Tibial nerve (tissue), 4 donors: ENCODE data around the gene MITF. TPM values are rescaled to one million over a fixed set of nuclear protein-coding genes. Genes with fewer than 3 reads are reported as not detected.
A peak's percentile ranks its signal among the peaks of the same experiment; 100 is the strongest.

Experiments used
- DNase-seq, 2 donors: peaks; one replicate each; pipeline ENCODE4 v3.0.0-alpha.2; 2019; ENCODE audit warnings: low spot score in 2 of 2
- H3K27ac ChIP-seq, 4 donors: fragments of 200-600 bp; sonication (generic) in 3 of 4; one replicate each; pipeline ENCODE4 v1.5.1; 2017 to 2019; ENCODE audit warnings: mild to moderate bottlenecking in 1 of 4
- H3K27me3 ChIP-seq, 2 donors: fragments of 200-600 bp; sonication (generic) in 1 of 2; one replicate each; pipeline versions ENCODE4 v1.5.1 to v1.6.0; 2017 to 2019
- H3K36me3 ChIP-seq, 3 donors: fragments of 200-600 bp; sonication (generic); one replicate each; pipeline ENCODE4 v1.5.1; 2018 to 2019
- H3K4me1 ChIP-seq, 4 donors: fragments of 200-600 bp; sonication (generic) in 3 of 4; one replicate each; pipeline ENCODE4 v1.5.1; 2017 to 2019
- H3K4me3 ChIP-seq, 4 donors: fragments of 200-600 bp; sonication (generic) in 3 of 4; one replicate each; pipeline ENCODE4 v1.5.1; 2017 to 2019; ENCODE audit warnings: mild to moderate bottlenecking in 1 of 4, moderate library complexity in 1 of 4
- H3K9me3 ChIP-seq, 4 donors: fragments of 200-600 bp; sonication (generic) in 3 of 4; one replicate each; pipeline ENCODE4 v1.5.1; 2017 to 2019
- CTCF ChIP-seq, 5 experiments: fragments of 200-600 bp in 3 of 5; fragments of 450-650 bp in 2 of 5; sonication (generic) in 3 of 5; IDR thresholded peaks; one replicate each; pipeline ENCODE4 v1.5.1; 2016 to 2019; ENCODE audit warnings: antibody characterized with exemption in 5 of 5, mild to moderate bottlenecking in 3 of 5, moderate library complexity in 2 of 5
- EP300 ChIP-seq, 2 donors: sonication (generic); formaldehyde crosslinking; IDR thresholded peaks; one replicate each; pipeline ENCODE4 v1.6.1; 2017; ENCODE audit warnings: antibody characterized with exemption in 2 of 2, mild to moderate bottlenecking in 1 of 2
- POLR2A ChIP-seq, 2 donors: fragments of 450-650 bp; IDR thresholded peaks; one replicate each; pipeline ENCODE4 v1.6.1; 2017; ENCODE audit warnings: antibody characterized with exemption in 2 of 2, mild to moderate bottlenecking in 2 of 2, moderate library complexity in 2 of 2
- WGBS, 2 donors: methylation state at CpG; one replicate each; pipeline ENCODE4 v1.1.5; 2018; 5-methylcytosine and 5-hydroxymethylcytosine counted together
- total RNA-seq, 4 donors: library from RNA; depleted of rRNA; stranded (reverse); fragments of >200 nt; gene quantifications; one replicate each; pipeline ENCODE4 v1.1.0, GENCODE V29; 2016

Gene MITF
- total RNA-seq, 4 donors from 2014 or later = 10.3 to 26.9 (median 15.5) TPM

- Histone ChIP-seq H3K9me3 (no peaks in the 10 kb centered on the region), H3K27me3 (no peaks in the 10 kb centered on the region), H3K4me3 (no peak overlapping the region), H3K4me1 (peaks cover 0 to 3% (median 0%) of the 10 kb centered on the region in 4 donors), H3K36me3 (no peaks in the 10 kb centered on the region), H3K27ac (no peak overlapping the region)
- no peak for TF ChIP-seq POLR2A (IDR thresholded peaks at IDR 0.05)
- no peak for TF ChIP-seq CTCF (IDR thresholded peaks at IDR 0.05)
- no peak for TF ChIP-seq EP300 (IDR thresholded peaks at IDR 0.05)
- WGBS, 2 donors = 95 to 96% methylated on average over 5 of the region's 5 CpGs
- no peak for DNase-seq
Observed at GRCh38 chr3:69881756-69882428, 142.6 kb downstream of the MITF start.

GRCh38 chr3:69882560-69882959 lies 143.3 kb downstream of the MITF start:
- TF ChIP-seq EP300 (IDR thresholded peaks at IDR 0.05) = no peak
- TF ChIP-seq POLR2A (IDR thresholded peaks at IDR 0.05) = no peak
- no peak for TF ChIP-seq CTCF (IDR thresholded peaks at IDR 0.05)
- DNase-seq = no peak
- no peaks in the 10 kb centered on the region for H3K9me3 ChIP-seq
- no peak overlapping the region for H3K4me3 ChIP-seq
- 92 to 94% methylated on average over 4 of the region's 4 CpGs for WGBS, 2 donors
- no peak overlapping the region for H3K27ac ChIP-seq
- no peaks in the 10 kb centered on the region for H3K27me3 ChIP-seq
- peaks cover 0 to 9% (median 0%) of the 10 kb centered on the region in 4 donors for H3K4me1 ChIP-seq
- no peaks in the 10 kb centered on the region for H3K36me3 ChIP-seq

GRCh38 chr3:69888040-69888942 lies 149.0 kb downstream of the MITF start:
- Histone ChIP-seq H3K27me3 (no peaks in the 10 kb centered on the region), H3K36me3 (no peaks in the 10 kb centered on the region), H3K27ac (peak overlapping the region in 1 of 4 donors; percentile 2), H3K9me3 (no peaks in the 10 kb centered on the region), H3K4me1 (peaks cover 0 to 16% (median 0%) of the 10 kb centered on the region in 4 donors), H3K4me3 (peak overlapping the region in 2 of 4 donors; percentile 14 to 15)
- WGBS, 2 donors = 52 to 54% methylated on average over 13 of the region's 13 CpGs
- TF ChIP-seq CTCF (IDR thresholded peaks at IDR 0.05) (no peak), POLR2A (IDR thresholded peaks at IDR 0.05) (no peak), EP300 (IDR thresholded peaks at IDR 0.05) (no peak)
- no peak for DNase-seq

- TF ChIP-seq CTCF (IDR thresholded peaks at IDR 0.05) (no peak), EP300 (IDR thresholded peaks at IDR 0.05) (no peak), POLR2A (IDR thresholded peaks at IDR 0.05) (no peak)
- no peaks in the 10 kb centered on the region for H3K9me3 ChIP-seq
- H3K4me1 ChIP-seq = peaks cover 0 to 16% (median 0%) of the 10 kb centered on the region in 4 donors
- H3K27ac ChIP-seq = no peak overlapping the region
- H3K4me3 ChIP-seq = peak overlapping the region in 1 of 4 donors; percentile 14
- 45 to 67% methylated on average over 3 of the region's 3 CpGs for WGBS, 2 donors
- H3K36me3 ChIP-seq = no peaks in the 10 kb centered on the region
- H3K27me3 ChIP-seq = no peaks in the 10 kb centered on the region
- DNase-seq = no peak
Observed at GRCh38 chr3:69888943-69889315, 149.7 kb downstream of the MITF start.

- H3K27me3 ChIP-seq = no peaks in the 10 kb centered on the region
- 89 to 90% methylated on average over 4 of the region's 4 CpGs for WGBS, 2 donors
Observed at GRCh38 chr3:69890084-69890483, 150.8 kb downstream of the MITF start.

More at GRCh38 chr3:69890084-69890483, 150.8 kb downstream of the MITF start:
- Histone ChIP-seq H3K36me3 (no peaks in the 10 kb centered on the region), H3K9me3 (no peaks in the 10 kb centered on the region), H3K27ac (no peak overlapping the region), H3K4me1 (peaks cover 0 to 16% (median 0%) of the 10 kb centered on the region in 4 donors), H3K4me3 (no peak overlapping the region)
- DNase-seq = no peak
- TF ChIP-seq POLR2A (IDR thresholded peaks at IDR 0.05) (no peak), EP300 (IDR thresholded peaks at IDR 0.05) (no peak), CTCF (IDR thresholded peaks at IDR 0.05) (no peak)
